ENCODE data around the gene PDRG1.

Gene PDRG1

DNA sequence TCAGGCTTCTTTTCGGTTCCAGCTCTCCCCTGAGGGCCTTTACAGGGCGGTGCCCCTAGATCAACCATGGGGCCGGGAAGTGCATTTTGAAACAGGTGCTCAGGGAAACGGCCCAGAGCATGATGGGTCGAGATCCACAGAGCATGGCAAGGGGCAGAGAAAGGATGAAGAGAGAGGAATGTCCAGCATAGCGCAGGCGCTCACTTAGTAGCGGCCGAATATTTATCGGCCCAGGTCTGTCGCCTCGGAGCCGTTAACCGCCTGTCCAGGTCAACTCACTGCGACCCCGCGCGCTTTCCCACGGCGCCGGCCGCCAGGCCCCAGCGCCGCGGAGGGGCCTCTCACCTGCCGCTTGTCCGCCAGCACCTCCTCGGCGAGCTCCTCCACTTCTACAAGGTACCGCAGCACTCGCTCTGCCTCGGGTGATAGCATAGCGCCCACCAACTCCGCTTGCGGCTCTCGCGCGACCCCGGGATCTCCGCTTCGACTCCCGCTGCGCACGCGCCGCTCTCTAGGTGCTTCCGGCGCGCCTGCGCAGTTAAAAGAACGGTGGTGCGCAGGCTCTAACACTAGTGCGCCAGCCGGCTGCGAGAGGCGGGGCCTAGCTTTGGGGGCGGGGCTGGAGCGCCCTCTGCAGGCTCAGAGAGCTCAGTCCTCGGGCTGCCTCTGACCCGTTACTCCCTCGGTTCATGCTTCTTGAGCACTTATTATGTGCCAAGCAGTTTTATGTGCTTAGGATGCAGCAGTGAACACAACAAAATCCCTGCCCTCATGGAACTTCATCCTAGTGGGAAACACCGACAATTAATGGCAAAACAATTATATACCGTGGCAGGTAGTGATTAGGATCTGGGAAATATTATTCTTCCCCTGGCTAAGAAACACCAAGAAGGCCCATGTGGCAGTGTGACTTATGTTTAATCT is at the start of gene PDRG1:
TSS of gene PDRG1 (minus strand) at position 517 of the 924 bp plus-strand sequence. CDS start at position 432, 85 bp downstream.
- in situ Hi-C loops (cut with HindIII; ENCODE audit: low sequenced_read_pairs), result no loop called here

DNA sequence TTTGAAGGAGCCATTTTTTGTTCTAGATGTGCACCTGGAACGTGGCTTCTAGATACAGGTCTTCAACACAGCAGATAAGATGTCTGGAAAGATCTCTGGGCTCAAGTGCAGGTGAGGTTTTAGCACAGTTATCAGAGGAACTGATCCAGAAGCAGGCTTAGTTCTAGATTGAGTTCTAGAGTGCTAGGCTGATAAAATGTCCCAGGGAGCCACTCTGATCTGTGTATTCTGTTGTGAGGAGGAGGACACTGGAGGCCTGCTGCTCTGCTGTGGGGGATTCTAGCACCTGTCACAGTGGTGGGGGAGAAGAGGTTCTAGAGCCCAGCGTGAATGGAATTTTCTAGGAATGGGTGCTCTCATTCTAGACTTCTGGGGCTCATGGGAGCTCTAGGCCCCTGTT is 46.4 kb upstream of the PDRG1 start:
- in situ Hi-C loops (cut with HindIII; ENCODE audit: low sequenced_read_pairs), result no loop called here

DNA sequence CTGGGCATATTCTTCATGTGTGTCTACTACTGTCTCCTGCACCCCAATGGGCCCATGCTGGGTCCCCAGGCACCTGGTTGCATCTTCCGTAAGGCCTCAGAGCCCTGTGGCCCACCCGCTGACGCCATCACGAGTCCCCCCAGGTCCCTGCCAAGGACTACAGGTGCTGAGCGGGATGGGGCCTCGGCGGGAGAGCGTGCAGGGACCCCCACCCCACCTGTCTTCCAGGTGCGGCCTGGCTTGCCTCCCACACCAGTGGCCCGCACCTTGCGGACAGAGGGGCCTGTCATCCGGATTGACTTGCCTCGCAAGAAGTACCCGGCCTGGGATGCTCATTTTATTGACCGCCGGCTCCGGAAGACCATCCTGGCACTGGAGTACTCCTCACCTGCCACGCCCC is 45.1 kb upstream of the PDRG1 start:
- in situ Hi-C loops (cut with HindIII; ENCODE audit: low sequenced_read_pairs), result no loop called here

DNA sequence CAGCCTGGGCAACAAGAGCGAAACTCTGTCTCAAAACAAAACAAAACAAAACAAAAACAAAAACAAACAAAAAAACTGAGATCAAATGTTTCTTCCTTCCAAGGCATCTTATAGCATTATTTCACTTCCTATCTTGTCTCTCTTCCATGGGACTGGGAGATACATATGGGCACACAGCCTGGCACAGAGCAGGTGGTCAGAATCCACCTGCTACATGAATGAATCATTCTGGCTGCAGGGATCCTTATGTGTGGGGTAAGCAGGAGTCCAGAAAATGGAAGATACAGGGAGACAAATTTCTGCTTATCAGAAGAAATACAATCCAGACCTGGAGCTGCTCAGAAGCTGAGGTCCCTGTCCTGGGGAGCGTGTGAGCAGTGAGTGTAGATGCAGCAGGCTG is 40.2 kb upstream of the PDRG1 start:
- in situ Hi-C loops (cut with HindIII; ENCODE audit: low sequenced_read_pairs), result no loop called here

DNA sequence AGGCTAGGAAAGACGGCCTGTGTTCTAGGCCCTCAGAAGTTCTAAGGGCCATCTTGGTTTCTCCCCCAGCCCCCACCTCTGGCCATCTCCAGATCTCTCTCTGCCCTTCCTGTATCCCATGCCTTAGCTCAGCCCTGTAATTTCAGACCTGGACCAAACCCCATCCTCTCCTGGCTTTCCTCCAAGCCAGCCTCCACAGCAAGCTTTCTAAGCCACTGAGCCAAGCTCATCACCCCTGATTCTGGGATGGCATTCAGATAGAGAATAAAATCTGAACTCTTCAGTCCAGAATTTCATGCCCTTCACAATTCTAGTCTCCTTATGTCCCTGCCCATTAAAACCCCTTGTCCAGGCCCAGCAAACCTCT is 39.5 kb upstream of the PDRG1 start:
- in situ Hi-C loops (cut with HindIII; ENCODE audit: low sequenced_read_pairs), result no loop called here

DNA sequence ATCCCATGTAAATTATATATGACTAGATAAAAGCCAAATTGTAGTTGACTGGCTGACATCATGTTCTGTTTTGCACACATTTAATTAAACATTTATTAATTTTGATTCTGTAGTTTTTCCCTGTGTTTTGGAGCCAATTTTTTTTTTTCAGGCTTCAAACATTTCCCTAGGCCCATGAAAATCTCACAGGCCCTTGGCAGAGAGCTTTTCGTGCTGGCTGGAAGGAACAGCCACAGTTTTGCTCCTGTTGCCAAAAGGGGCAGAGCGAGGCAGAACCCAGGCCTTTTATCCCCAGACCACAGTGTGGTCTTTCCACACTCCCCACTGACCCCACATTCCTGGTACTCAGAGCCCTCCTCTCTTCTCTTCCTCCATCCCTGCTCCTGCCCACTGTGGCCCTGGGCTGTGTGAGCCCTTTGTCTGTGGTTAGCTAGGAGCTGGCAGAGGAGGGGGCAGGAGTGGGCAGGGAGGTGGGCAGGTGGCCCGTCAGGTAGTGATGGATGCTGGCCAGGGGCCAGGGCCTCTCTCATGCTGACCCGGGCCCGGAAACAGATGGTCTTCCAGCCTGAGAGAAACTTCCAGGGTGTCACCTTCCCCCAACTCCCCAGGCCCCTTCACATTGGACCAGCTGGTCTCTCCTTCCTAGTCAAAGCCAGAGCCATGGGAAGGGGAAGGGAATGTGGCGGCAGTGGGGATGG is 38.9 kb upstream of the PDRG1 start:
- in situ Hi-C loops (cut with HindIII; ENCODE audit: low sequenced_read_pairs), result no loop called here

DNA sequence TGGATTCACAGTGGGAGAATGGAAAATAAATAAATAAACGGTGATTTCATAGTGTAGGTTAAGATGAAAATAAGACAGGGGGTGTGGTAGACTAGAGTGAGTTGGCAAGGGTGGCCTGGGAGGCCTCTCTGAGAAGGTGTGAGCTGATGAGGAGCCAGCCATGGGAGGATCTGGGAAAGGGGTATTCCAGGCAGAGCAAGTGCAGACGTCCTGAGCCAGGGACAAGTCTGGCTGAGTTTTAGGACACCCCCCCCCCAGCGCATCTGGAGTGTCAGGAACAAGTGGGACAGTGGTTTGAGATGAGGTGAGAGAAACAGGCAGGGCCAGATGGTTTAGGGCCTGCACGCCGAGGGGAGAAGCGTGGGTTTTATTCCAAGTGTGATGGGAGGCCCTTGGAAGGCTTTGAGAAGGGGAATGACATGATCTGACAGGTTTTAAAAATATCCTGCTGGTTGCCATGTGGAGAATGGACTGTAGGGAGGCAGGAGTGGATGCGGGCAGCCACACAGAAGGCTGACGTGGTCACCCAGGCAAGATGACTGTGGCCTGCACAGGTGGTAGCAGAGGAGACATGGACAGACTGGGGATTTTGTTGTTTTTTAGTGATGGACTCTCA is 37.3 kb upstream of the PDRG1 start:
- in situ Hi-C loops (cut with HindIII; ENCODE audit: low sequenced_read_pairs), result no loop called here

DNA sequence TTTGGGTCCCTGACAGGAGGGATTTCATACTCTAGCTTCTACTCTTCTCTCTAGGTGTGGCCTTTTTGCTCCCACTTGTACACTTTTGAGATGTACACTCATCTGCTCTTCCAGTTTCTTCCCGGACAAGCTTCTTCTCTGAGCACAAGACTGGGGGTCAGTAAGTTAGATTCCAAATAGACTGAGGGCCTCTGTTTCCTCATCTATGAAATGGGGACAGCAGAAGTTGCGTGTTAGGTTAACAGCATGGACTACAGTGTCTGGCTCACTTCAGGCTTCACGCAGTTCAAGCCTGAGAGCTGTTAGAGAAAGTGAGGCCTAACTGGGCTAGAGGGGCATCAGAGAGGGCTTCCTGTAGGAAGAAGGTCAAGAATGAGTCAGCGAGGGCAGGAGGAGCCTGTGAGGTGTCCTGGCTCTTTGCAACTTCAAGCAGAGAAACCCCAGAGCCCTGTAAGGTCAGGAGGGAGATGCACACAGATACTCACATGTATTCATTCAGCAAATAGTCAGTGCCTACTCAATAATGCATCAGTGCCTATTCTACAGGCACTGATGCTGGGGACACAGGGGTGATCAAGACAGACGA is 36.7 kb upstream of the PDRG1 start:
- in situ Hi-C loops (cut with HindIII; ENCODE audit: low sequenced_read_pairs), result no loop called here

DNA sequence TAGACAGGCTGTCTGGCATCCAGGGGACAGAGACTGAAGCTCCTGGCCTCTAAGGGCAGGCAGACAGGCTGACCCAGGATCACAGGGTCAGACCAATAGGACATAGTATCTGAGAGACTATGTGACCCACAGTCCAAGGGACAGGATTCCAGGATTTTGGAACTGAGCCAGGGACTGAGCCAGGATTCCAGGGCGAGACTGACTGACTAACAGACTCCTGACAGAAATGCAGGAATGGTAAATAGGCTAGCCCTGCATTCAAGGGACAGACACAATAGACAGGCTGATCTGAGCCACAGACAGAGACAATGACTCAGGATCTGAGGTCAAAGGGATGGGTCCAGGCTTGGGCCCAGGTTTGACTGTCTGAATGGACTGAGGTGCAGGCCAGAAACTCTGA is 35.9 kb upstream of the PDRG1 start:
- in situ Hi-C loops (cut with HindIII; ENCODE audit: low sequenced_read_pairs), result no loop called here

DNA sequence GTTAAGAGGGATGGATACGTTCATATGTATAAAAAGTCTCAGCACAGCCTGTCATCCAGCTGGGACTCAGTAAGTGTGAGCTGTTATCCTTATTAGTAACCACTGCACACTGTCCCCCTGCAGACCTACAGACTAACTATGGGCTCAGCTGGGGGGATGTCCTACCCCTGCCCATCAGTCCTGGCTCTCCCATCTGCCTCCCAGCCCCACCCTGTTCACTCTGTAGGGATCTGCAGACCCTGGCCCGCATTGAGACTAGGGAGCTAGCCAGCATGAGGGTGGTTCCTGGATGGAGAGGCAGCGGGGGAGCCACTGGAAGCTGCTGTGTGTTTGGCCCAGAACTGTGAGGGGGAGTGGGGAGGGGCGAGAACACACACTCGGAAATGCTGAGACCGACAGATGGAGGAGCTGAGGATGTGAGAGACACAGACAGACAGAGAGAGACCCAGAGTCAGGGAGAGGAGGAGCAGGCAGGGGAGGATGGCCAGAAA is 33.2 kb upstream of the PDRG1 start:
- in situ Hi-C loops (cut with HindIII; ENCODE audit: low sequenced_read_pairs), result no loop called here

DNA sequence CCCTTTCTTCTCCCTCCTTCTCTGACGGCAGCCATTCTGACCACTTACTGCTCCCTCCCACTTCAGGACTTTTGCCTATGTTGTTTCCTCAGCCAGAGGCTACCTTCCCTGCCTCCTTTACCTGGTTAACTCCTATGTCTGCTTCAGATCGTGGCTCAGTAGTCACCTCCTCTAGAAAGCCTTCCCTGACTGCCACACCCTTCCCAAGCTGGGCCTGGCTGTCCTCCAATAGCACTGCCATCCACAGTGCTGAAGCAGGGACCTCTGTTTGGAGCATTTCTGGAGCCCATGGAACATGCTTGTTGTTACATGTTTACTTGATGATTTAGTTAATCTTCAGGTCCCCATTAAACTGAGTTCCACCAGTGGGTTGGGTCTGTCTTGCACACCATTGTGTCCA is 29.9 kb upstream of the PDRG1 start:
- in situ Hi-C loops (cut with HindIII; ENCODE audit: low sequenced_read_pairs), result no loop called here

DNA sequence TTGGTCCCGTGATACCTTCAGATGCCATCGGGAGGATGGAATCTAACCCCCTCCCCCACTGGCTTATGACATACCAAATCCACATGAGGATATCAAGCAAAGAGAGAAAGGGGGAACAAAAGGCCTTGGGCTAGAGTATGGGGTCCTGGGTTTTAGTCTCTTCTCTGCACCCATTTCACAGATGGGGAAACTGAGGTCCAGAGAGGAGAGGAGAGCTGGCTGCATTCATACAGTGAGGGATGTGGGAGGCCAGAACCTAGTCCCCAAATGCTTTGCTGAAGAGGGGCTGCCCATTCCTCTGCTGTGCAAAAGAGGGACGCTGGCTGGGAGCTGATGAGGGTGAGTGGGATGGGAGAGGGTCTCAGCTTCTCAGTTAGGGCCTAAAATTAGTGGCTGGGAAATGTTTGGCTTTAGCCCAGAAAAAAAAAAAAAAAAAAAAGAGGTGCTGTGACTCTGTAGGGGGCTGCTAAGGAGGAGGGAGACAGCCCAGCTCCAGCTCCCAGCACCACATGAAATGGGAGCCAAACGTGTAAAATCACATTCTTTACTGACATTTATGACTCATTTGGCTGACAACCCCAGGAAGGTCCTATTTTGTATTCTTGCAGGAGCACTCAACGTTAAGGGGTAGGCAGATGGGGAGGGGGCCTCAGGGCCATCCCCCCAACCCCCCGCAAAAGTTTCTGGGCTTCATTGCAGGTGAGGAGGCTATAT is 28.0 kb upstream of the PDRG1 start:
- in situ Hi-C loops (cut with HindIII; ENCODE audit: low sequenced_read_pairs), result no loop called here

DNA sequence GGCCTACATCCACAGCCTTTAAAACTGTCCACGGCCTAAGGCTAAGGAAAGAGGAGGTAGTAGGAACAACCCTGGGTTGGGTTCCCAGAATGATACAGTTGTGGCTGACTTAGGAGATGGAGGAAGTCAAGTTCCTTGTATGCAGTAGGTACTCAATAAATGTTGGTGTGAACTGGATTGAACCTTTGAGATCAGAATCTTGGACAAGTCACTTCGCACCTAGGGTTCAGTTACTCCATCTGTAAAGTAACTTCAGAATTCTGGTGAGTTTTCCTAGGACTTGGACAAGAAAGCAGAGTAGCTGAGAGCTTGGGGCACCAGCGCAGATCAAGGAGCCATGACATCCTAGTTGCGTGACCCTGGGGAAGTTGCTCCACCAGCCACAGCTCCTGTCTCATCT is 25.2 kb upstream of the PDRG1 start:
- in situ Hi-C loops (cut with HindIII; ENCODE audit: low sequenced_read_pairs), result no loop called here

DNA sequence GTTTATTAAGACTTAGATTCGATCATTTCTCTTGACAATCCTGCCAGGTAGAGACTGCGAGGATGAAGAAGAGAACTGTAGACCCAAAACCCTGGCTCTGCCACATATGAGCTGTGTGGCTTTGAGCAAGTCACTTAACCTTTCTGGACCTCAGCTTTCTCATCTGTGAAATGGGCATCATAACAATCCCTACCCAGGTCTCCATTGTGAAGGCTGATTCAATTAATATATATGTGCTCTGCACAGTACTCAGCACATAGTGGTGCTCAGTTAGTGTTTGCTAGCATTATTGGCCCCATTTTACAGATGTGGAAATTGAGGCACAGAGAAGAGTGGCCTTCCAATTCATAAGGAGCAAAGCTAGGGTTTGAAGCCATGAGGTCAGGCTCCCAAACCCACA is 24.0 kb upstream of the PDRG1 start:
- in situ Hi-C loops (cut with HindIII; ENCODE audit: low sequenced_read_pairs), result no loop called here

DNA sequence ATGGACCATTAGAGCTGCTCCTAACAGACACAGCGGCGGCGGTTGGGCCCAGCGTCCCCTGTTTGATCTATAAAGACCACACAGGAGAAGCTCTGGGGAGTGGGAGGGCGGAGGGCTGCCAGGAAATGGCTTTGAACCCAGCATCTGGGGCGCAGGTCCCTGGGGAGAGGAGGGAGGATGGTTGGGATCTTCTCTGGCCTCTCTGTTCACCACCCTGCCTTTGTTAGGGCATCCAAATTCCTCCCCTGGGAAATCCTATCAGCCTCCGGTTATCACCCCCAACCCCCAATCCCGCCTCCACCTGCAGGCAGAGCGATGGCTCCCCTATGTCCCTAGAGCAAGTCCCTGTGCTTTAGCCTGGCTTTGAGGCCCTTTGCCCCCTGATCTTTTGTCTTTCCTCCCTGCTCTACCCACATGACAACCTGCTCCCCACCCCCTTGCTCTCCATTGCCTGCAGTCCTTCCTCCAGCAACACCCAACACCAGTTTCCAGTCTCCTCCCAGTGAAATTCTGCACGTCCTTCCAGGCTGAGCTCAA is 23.2 kb upstream of the PDRG1 start:
- in situ Hi-C loops (cut with HindIII; ENCODE audit: low sequenced_read_pairs), result loop anchor here (5.0 kb wide), 2 partner anchors 67 to 107 kb away; no protein-coding TSS in a partner anchor

DNA sequence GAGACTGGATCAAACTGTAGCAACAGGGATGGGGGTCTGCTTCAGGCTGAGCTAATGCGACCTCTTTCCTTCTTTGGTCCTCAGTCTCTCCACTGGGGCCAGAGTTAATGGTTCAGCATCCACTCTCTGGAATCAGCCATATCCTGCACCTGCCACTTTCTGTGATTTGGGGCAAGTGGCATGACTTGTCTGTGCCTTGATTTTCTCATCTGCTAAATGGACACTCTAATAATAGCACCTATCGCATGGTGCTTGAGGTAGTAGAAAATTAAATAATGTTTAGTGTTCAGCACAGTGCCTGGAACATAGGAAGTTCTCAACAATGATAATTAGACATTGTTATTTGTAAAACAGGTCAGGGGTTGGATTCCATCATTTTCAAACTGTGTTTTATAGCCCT is 22.4 kb upstream of the PDRG1 start:
- in situ Hi-C loops (cut with HindIII; ENCODE audit: low sequenced_read_pairs), result loop anchor here (5.0 kb wide), 2 partner anchors 68 to 108 kb away; no protein-coding TSS in a partner anchor

DNA sequence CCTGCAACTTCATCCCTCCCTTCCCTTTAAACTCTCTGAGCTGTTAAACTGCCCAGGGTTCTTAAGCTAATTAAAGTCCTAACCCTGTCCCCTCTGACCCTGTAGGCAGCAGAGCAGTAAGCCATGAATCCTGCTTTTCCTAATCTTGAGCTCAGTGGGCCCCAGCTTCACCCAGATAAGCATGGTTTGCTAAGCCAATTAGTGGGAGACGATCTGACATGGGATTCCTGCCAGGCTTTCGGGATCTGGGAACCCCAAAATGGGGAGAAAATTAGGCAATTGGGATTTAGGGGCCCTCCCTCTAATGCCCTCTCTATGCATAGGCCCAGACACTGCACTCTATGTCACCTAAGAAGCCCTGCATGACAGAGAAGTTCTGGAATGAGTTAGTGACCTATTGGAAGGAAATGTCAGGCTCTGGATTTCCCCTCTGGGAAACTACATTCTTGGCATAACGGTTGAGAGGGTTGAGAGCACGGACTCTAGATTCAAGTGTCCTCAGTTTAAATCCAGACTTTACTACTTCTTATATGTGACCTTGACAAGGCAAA is 20.7 kb upstream of the PDRG1 start:
- in situ Hi-C loops (cut with HindIII; ENCODE audit: low sequenced_read_pairs), result loop anchor here (5.0 kb wide), 2 partner anchors 70 to 110 kb away; no protein-coding TSS in a partner anchor

DNA sequence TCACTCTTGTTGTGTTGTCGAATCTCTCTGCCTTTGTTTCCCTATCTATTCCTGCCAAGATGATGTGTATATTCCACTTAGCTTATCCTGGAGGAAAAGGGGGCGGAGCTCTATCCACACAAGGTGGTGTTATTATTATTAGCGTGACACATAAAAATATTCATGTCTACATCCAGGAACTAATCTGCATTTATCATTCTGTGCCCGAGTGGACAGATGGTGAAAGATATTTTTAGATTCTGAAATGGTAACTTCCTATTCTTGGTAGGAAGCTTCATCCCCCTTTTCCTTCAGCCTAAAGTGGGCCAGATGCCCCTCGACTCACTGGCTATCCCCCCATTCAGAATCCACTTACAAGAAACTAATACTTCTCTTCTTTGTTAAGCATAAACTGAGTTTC is 18.1 kb upstream of the PDRG1 start:
- in situ Hi-C loops (cut with HindIII; ENCODE audit: low sequenced_read_pairs), result loop anchor here (5.0 kb wide), 2 partner anchors 72 to 112 kb away; no protein-coding TSS in a partner anchor

DNA sequence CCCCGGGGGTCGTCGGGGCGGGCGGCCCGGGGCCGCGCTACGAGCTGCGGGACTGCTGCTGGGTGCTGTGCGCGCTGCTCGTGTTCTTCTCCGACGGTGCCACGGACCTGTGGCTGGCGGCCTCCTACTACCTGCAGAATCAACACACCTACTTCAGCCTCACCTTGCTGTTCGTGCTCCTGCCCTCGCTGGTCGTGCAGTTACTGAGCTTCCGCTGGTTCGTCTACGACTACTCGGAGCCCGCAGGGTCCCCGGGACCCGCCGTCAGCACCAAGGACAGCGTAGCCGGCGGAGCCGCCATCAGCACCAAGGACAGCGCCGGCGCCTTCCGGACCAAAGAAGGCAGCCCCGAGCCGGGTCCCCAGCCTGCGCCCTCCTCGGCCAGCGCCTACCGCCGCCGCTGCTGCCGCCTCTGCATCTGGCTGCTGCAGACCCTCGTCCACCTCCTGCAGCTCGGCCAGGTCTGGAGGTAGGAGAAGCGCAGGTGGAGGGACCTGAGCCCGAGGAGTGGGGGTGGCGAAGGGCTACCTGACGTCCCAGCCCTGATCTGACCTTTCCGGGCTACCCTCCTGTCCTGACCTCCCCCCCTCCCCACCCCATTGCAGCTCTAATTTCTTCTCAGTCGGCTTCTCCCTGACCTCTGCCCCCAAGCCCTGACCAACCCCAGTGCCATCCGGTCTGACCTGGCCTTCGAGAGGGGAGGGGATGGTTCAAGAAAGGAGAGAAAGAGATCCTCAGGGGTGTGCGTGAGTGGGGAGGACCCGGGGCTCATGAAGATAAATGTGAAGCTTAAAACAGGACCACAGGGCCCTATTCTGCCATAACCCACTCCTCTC is 16.7 kb upstream of the PDRG1 start:
- in situ Hi-C loops (cut with HindIII; ENCODE audit: low sequenced_read_pairs), result no loop called here
